K562 (cell line): Measurements from ENCODE around the gene TRMT1. TPM values are rescaled to one million over a fixed set of nuclear protein-coding genes. Genes with fewer than 3 reads are reported as not detected.

ENCODE experiments used
- ARID4B ChIP-seq: sonication (generic); formaldehyde crosslinking; IDR thresholded peaks from 2 replicates; pipeline ENCODE4 v1.8.0; 2022; ENCODE audit warnings: mild to moderate bottlenecking, missing genetic modification reagents
- BHLHE40 ChIP-seq: IDR thresholded peaks from 2 replicates; pipeline ENCODE4 v1.6.1; 2011; ENCODE audit warnings: low read length, improper control_type of control experiment
- GTF3C2 ChIP-seq: IDR thresholded peaks from 3 replicates; pipeline ENCODE4 v1.6.1; 2011; ENCODE audit warnings: borderline replicate concordance, mild to moderate bottlenecking, moderate library complexity; ENCODE audit not compliant: insufficient read length; ENCODE audit errors: extremely low read depth
- HBP1 ChIP-seq: fragments of 450-650 bp; formaldehyde crosslinking; IDR thresholded peaks from 2 replicates; pipeline ENCODE4 v1.4.0; 2022; ENCODE audit warnings: missing genetic modification characterization
- HNRNPL ChIP-seq: fragments of 200-400 bp; formaldehyde crosslinking; IDR thresholded peaks from 2 replicates; pipeline ENCODE4 v1.6.1; 2017; ENCODE audit warnings: low read depth, mild to moderate bottlenecking, low read length
- MTA3 ChIP-seq: fragments of 450-650 bp; formaldehyde crosslinking; IDR thresholded peaks from 2 replicates; pipeline ENCODE4 v1.6.1; 2017; ENCODE audit warnings: mild to moderate bottlenecking, borderline replicate concordance
- NR0B1 ChIP-seq: fragments of 450-650 bp; IDR thresholded peaks from one replicate; pipeline ENCODE4 v1.6.1; 2018; ENCODE audit warnings: mild to moderate bottlenecking, moderate library complexity; ENCODE audit not compliant: partially characterized antibody
- PHB2 ChIP-seq: fragments of 450-650 bp; IDR thresholded peaks from 2 replicates; pipeline ENCODE4 v1.6.1; 2017; ENCODE audit warnings: low read depth
- POU5F1 ChIP-seq: fragments of 150-350 bp; IDR thresholded peaks from 2 replicates; pipeline ENCODE4 v1.6.1; 2014; ENCODE audit warnings: borderline replicate concordance, low read length, low read depth, mild to moderate bottlenecking; ENCODE audit not compliant: partially characterized antibody
- PRDM10 ChIP-seq: fragments of 450-650 bp; IDR thresholded peaks from 2 replicates; pipeline ENCODE4 v1.6.1; 2018; ENCODE audit not compliant: partially characterized antibody
- ZNF766 ChIP-seq: fragments of 200-800 bp; sonication (Bioruptor generic); conservative IDR thresholded peaks from 2 replicates; pipeline ENCODE4 v1.6.1; 2016; ENCODE audit warnings: missing genetic modification characterization, missing compliant biosample characterization
- polyA plus RNA-seq, 8 experiments: library from polyadenylated mRNA; depleted of rRNA in 4 of 8; stranded (reverse) in 5 of 8; unstranded in 3 of 8; fragments of >200 nt; fragmentation: Nextera tagmentation in 2 of 8; fragmentation: Illumina TruSeq in 1 of 8; extraction: Ambion mirVana in 2 of 8; extraction: Trizol in 1 of 8; gene quantifications; 2 replicates each; pipeline versions ENCODE4 v1.2.1 to v1.2.3, GENCODE V29; 2011 to 2014; ENCODE audit warnings: inconsistent platforms in 1 of 8, missing spikeins in 1 of 8
- total RNA-seq, 7 experiments: library from RNA; depleted of rRNA in 6 of 7; stranded (reverse); fragments of >200 nt in 6 of 7; fragmentation: Illumina TruSeq in 2 of 7; extraction: Trizol in 2 of 7; gene quantifications; 2 replicates each; pipeline versions ENCODE4 v1.2.1 to v1.2.3, GENCODE V29; 2011 to 2021; ENCODE audit warnings: low replicate concordance in 1 of 7

TRMT1 gene
- total and polyA plus RNA-seq, 9 of the 15 experiments (the other 6 are each of a cell fraction or from before 2014, with no cell fraction given), result 5.8 to 158 (median 54.3) TPM

DNA sequence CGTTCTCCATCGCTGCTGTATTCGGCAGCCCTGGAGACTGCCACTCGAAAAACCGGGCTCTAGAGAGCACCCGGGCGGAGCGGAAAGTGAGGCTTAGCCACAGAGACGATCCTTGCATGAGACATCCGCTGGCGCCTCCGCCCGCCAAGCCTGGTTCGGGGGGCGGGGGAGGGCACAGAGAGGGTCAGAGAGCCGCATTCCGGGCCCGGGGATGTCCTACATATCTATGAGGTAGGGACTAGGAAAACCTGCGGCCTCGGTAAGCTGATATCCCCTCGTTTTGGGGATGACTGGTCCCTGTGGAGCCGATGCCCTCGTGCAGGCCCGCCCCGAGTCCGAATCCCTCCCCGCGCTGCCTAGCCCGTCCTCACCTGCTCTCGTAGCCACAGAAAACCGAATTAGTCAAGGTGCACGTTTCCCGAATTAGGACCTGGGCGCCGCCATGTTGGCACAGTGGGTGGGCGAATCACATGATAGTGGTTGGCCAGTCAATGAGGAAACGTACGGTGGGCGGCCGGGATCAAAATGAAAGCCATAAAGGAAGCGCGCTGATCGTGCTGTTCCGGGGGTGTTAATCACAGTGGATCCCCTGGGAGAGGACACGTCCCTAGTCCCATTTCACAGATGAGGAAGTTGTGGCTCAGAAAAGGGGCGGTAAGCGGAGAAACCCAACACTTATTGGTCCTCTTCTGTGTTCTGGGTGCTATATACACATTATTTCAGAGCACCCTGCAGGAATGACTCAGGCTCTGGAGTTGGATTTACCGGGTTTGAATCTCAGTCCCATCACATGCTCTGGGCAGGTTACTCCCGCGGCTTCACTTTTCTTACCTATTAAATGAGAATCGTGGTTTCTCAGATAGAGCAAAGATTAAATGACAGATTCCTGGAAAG lies at the start of gene TRMT1 (continued):
- TF ChIP-seq PRDM10 (peak; percentile 74), BHLHE40 (peak; percentile 64), HNRNPL (no peak), NR0B1 (no peak), ARID4B (peak; percentile 100), GTF3C2 (peak; percentile 8), HBP1 (CRISPR knock-in tag) (0 out of 2 replicates have a peak, but pooled peaks have one; percentile 41), PHB2 (no peak), MTA3 (peak; percentile 99), POU5F1 (peak; percentile 94), ZNF766 (CRISPR knock-in tag) (no peak)
